Tibial nerve (tissue), 4 donors: ENCODE measurements around the gene CTNND2. TPM values are rescaled to one million over a fixed set of nuclear protein-coding genes. Genes with fewer than 3 reads are reported as not detected.

Experiments
- DNase-seq, 2 donors: peaks; one replicate each; pipeline ENCODE4 v3.0.0-alpha.2; 2019; ENCODE audit warnings: low spot score in 2 of 2
- H3K27ac ChIP-seq, 4 donors: fragments of 200-600 bp; sonication (generic) in 3 of 4; one replicate each; pipeline ENCODE4 v1.5.1; 2017 to 2019; ENCODE audit warnings: mild to moderate bottlenecking in 1 of 4
- H3K27me3 ChIP-seq, 2 donors: fragments of 200-600 bp; sonication (generic) in 1 of 2; one replicate each; pipeline versions ENCODE4 v1.5.1 to v1.6.0; 2017 to 2019
- H3K36me3 ChIP-seq, 3 donors: fragments of 200-600 bp; sonication (generic); one replicate each; pipeline ENCODE4 v1.5.1; 2018 to 2019
- H3K4me1 ChIP-seq, 4 donors: fragments of 200-600 bp; sonication (generic) in 3 of 4; one replicate each; pipeline ENCODE4 v1.5.1; 2017 to 2019
- H3K4me3 ChIP-seq, 4 donors: fragments of 200-600 bp; sonication (generic) in 3 of 4; one replicate each; pipeline ENCODE4 v1.5.1; 2017 to 2019; ENCODE audit warnings: mild to moderate bottlenecking in 1 of 4, moderate library complexity in 1 of 4
- H3K9me3 ChIP-seq, 4 donors: fragments of 200-600 bp; sonication (generic) in 3 of 4; one replicate each; pipeline ENCODE4 v1.5.1; 2017 to 2019
- CTCF ChIP-seq, 5 experiments: fragments of 200-600 bp in 3 of 5; fragments of 450-650 bp in 2 of 5; sonication (generic) in 3 of 5; IDR thresholded peaks; one replicate each; pipeline ENCODE4 v1.5.1; 2016 to 2019; ENCODE audit warnings: antibody characterized with exemption in 5 of 5, mild to moderate bottlenecking in 3 of 5, moderate library complexity in 2 of 5
- EP300 ChIP-seq, 2 donors: sonication (generic); formaldehyde crosslinking; IDR thresholded peaks; one replicate each; pipeline ENCODE4 v1.6.1; 2017; ENCODE audit warnings: antibody characterized with exemption in 2 of 2, mild to moderate bottlenecking in 1 of 2
- POLR2A ChIP-seq, 2 donors: fragments of 450-650 bp; IDR thresholded peaks; one replicate each; pipeline ENCODE4 v1.6.1; 2017; ENCODE audit warnings: antibody characterized with exemption in 2 of 2, mild to moderate bottlenecking in 2 of 2, moderate library complexity in 2 of 2
- WGBS, 2 donors: methylation state at CpG; one replicate each; pipeline ENCODE4 v1.1.5; 2018; 5-methylcytosine and 5-hydroxymethylcytosine counted together
- total RNA-seq, 4 donors: library from RNA; depleted of rRNA; stranded (reverse); fragments of >200 nt; gene quantifications; one replicate each; pipeline ENCODE4 v1.1.0, GENCODE V29; 2016

The CTNND2 gene
- total RNA-seq, 4 donors from 2014 or later = 1.5 to 5.7 (median 2.5) TPM; not detected in 1

- DNase-seq = no peak
- TF ChIP-seq POLR2A (IDR thresholded peaks at IDR 0.05) = no peak
- Histone ChIP-seq H3K4me1 (no peaks in the 10 kb centered on the region), H3K27me3 (no peaks in the 10 kb centered on the region), H3K36me3 (no peaks in the 10 kb centered on the region), H3K9me3 (no peaks in the 10 kb centered on the region), H3K27ac (no peak overlapping the region), H3K4me3 (no peak overlapping the region)
- 87 to 92% methylated on average over 6 of the region's 6 CpGs for WGBS, 2 donors
These were observed 435.8 kb downstream of the CTNND2 start for GRCh38 chr5:11468334-11469039.

- H3K36me3 ChIP-seq = no peaks in the 10 kb centered on the region
- H3K9me3 ChIP-seq = no peaks in the 10 kb centered on the region
- no peak for DNase-seq
- H3K27me3 ChIP-seq = no peaks in the 10 kb centered on the region
- 56 to 62% methylated on average over 2 of the region's 2 CpGs for WGBS, 2 donors
- H3K27ac ChIP-seq = no peak overlapping the region
- H3K4me1 ChIP-seq = no peaks in the 10 kb centered on the region
- TF ChIP-seq CTCF (IDR thresholded peaks at IDR 0.05) (no peak), POLR2A (IDR thresholded peaks at IDR 0.05) (no peak), EP300 (IDR thresholded peaks at IDR 0.05) (no peak)
- no peak overlapping the region for H3K4me3 ChIP-seq
These were observed 436.7 kb downstream of the CTNND2 start for GRCh38 chr5:11467588-11467987.

GRCh38 chr5:11459716-11460115, 444.5 kb downstream of the CTNND2 start:
- Histone ChIP-seq H3K27ac (no peak overlapping the region), H3K4me1 (no peaks in the 10 kb centered on the region), H3K36me3 (no peaks in the 10 kb centered on the region), H3K4me3 (no peak overlapping the region), H3K9me3 (no peaks in the 10 kb centered on the region), H3K27me3 (no peaks in the 10 kb centered on the region)
- 71 to 73% methylated on average over 2 of the region's 2 CpGs for WGBS, 2 donors
- TF ChIP-seq CTCF (IDR thresholded peaks at IDR 0.05) (no peak), POLR2A (IDR thresholded peaks at IDR 0.05) (no peak), EP300 (IDR thresholded peaks at IDR 0.05) (no peak)
- DNase-seq = no peak

GRCh38 chr5:11455505-11455904, 448.7 kb downstream of the CTNND2 start:
- no peaks in the 10 kb centered on the region for H3K9me3 ChIP-seq
- H3K4me1 ChIP-seq = no peaks in the 10 kb centered on the region
- DNase-seq = no peak
- 71 to 73% methylated on average over 2 of the region's 2 CpGs for WGBS, 2 donors
- H3K36me3 ChIP-seq = no peaks in the 10 kb centered on the region
- H3K27me3 ChIP-seq = no peaks in the 10 kb centered on the region
- no peak for TF ChIP-seq EP300 (IDR thresholded peaks at IDR 0.05)
- TF ChIP-seq POLR2A (IDR thresholded peaks at IDR 0.05) = no peak
- no peak for TF ChIP-seq CTCF (IDR thresholded peaks at IDR 0.05)
- no peak overlapping the region for H3K4me3 ChIP-seq
- H3K27ac ChIP-seq = no peak overlapping the region

- 95 to 97% methylated on average over 2 of the region's 2 CpGs for WGBS, 2 donors
- H3K36me3 ChIP-seq = no peaks in the 10 kb centered on the region
- H3K9me3 ChIP-seq = no peaks in the 10 kb centered on the region
- no peak overlapping the region for H3K27ac ChIP-seq
- H3K27me3 ChIP-seq = no peaks in the 10 kb centered on the region
- no peaks in the 10 kb centered on the region for H3K4me1 ChIP-seq
- no peak for TF ChIP-seq EP300 (IDR thresholded peaks at IDR 0.05)
- TF ChIP-seq CTCF (IDR thresholded peaks at IDR 0.05) = no peak
- TF ChIP-seq POLR2A (IDR thresholded peaks at IDR 0.05) = no peak
- no peak overlapping the region for H3K4me3 ChIP-seq
- no peak for DNase-seq
These were observed 451.4 kb downstream of the CTNND2 start for GRCh38 chr5:11452852-11453251.
